GM04504 (cell line): ENCODE results near the gene IBA57.
"Not testable (repeated sequence)": the region's sequence is repeated elsewhere in the genome, so short reads cannot be mapped to it uniquely, and the experiment has no call there.

Experiments
- DNase-seq: peaks from one replicate; pipeline ENCODE4 v3.0.0-alpha.2; 2012; ENCODE audit warnings: low read depth

The IBA57 gene

DNA sequence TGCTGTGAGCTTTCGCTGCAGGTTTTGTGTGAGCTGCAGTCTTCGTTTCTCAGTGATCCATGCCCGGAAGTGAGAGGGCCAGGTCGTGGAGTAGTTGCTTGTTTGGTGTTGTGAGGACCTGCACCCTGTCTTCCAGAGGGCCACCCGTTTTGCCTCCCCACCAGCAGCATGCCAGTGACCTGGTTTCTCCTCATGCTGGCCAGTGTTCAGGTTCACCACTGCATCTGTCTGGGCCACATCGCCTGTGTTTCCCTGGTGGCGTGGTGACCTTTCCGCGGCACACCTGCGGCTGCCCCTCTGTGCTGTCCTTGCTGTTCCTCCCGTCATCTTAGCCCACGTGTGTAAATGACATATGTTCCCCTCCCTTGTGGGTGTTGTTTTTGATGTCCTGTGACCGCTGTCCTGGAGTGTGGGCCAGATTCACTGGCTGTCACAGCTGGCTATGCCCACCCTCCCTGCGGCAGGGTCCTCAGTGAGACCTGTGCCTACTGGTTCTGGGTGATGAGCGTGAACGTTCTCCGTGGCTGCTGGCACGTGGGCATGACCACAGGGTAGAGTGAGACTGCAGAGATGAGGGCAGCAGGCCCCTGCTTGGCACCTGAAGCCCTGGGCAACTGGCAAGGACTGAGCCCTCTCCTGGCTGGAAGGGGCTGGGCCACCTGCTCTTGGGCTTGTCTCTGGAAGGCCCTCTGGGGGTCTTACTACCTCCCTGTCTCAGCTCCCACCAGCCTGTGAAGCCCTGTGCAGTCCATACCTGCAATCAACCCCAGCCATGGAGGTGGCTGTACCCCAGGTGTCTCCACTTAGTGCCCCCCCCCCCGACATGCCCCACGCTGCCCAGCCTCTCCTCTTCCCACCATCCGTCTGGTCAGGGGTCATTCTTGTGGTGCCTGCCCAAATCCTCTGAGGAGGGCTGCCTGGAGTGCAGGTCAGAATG lies 7.3 kb downstream of the IBA57 start:
- DNase-seq: no peak

DNA sequence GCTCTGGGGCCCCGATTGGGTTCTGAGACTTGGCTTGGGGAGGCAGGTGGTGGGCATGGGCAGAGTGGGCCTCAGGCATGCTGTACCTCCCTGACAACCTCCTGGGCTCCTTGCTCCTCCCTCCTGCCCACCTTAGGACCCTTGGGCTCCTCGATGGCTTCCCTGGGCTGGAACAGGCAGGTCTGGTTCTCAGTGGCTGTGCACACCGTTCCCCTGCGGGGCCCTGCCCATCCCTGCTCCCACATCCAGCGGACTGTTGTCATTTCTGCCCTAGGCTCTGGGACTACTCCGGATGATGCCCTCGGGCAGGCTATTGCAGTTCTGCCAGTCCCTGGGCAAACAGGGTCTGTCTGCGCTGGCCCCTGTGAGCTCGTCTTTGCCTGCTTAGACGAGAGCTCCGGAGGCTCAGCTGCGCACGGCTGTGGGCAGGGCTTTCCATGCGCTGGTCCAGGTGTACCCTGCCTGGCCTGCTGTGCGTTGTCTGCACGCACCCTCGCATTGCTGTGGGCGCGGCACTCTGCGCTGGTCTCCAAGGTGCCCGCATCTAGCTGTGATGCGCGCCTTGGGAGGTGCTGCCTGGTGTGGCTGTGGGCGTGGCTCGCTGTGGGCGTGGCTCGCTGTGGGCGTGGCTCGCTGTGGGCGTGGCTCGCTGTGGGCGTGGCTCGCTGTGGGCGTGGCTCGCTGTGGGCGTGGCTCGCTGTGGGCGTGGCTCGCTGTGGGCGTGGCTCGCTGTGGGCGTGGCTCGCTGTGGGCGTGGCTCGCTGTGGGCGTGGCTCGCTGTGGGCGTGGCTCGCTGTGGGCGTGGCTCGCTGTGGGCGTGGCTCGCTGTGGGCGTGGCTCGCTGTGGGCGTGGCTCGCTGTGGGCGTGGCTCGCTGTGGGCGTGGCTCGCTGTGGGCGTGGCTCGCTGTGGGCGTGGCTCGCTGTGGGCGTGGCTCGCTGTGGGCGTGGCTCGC lies 8.2 kb downstream of the IBA57 start:
- not testable (repeated sequence) for DNase-seq

DNA sequence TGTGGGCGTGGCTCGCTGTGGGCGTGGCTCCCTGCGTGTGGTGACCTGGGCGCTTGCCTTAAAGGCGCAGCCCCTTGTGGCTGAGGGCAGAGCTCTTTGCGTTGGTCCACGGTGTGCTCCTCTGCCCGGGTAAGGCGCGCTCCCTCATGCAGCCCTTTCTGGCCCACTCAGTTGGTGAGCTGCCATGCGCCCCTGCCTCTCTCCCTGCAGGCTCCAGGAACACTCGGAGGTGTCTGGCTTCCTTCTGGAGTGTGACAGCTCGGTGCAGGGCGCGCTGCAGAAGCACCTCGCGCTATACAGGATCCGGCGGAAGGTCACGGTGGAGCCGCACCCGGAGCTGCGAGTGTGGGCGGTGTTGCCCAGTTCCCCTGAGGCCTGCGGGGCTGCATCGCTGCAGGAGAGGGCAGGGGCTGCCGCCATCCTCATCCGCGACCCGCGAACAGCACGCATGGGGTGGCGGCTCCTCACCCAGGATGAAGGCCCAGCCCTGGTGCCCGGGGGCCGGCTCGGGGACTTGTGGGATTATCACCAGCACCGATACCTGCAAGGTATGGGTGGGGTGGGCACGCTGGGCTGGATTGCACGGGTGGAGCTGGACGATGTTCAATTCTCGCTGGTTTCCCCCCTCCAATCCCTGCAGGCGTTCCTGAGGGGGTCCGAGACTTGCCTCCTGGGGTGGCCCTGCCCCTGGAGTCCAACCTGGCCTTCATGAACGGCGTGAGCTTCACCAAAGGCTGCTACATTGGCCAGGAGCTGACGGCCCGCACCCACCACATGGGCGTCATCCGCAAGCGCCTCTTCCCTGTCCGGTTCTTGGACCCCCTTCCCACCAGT lies 9.1 kb downstream of the IBA57 start:
- no peak for DNase-seq

DNA sequence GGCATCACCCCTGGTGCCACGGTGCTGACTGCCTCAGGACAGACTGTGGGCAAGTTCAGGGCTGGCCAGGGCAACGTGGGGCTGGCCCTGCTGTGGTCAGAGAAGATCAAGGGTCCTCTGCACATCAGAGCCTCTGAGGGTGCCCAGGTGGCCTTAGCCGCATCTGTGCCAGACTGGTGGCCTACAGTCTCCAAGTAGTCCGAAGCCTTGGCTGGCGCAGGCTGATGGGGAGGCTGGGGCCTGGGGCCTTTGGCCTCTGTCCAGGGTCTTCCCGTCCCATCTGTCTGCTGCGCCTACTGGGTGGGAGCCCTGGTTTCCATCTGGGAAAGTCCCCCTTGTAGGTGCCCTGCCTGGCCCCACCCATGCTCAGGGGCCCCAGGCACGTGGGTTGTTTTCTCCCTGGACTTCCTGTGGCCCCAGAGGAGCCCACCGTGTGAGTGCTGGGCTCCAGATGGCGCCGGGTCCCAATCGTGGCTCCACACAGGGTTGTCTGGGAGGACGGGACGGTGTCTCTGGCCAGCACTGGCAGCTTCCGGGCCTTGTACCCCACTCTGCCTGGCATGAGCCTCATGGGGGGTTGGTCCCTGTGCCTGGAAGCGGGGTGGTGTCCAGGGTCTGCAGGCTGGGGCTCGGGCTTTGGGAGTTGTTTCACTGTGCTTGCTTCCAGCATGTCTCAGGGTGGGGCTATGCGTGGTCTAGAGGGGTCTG lies 9.9 kb downstream of the IBA57 start:
- no peak for DNase-seq

DNA sequence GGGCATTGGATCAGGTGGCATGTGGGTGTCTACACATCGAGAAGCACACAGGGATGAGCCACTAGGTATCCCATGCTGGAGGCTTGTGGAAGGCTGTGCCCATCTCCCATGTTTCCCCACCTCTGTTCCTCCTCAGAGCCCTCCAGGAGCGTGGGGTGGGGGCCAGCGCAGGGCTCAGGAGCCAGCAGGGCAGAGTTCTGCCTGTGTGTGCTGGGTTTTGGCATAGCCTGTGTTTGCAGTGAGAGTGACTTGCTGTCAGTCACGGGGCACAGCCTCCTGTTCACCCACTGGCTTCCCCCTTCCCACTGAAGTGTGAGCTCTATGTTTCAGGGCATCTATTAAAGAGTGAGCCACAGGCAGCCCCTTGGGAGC lies 10.4 kb downstream of the IBA57 start:
- DNase-seq: no peak

DNA sequence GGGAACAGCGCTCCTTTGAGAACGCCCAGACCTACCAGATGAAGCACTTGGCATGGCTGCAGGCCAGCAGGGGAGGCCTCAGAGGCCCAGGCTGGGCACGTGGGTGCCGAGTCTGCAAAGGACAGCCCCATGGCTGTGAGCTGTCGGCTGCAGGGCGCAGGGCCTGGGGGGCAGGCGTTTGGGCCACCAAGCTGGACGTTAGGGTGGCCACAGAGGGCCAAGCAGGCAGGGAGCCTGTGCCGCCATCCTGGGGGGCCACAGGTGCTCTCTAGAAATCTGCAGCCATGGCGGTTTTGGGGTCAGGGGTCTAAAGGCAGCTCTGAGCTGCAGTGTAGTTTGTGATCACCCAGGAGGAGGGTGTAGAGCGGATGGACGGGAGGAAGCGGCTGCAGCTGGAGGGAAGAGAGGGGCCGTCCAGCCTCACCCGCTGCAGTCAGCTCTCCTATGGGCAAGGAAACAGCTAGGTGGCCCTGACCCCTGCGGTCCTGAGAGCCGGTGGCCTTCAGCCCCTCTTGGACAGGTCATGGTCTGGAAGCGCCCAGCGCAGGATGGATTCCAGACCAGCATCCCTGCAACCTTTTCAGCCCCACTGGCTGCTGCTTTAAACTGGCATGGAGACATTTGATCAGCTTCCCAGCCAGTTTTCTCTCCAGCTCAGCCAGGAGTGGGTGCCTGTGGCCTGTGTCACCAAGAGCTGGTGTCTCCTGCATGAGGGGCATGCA lies 11.0 kb downstream of the IBA57 start:
- no peak for DNase-seq

DNA sequence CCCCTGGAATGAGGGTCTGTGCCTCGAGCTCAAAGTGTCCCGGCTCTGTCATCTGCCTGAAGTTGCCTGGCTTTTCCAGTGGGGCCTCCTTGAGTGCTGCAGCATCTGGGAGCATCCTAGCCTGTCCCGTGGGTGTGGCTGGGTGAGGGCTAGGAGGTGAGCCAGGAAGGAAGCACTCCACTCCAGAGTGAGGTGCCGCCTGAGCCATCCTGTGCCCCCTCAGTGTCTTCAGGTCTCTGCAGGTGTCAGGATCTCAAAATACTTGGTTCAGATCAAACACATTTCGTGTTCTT lies 11.5 kb downstream of the IBA57 start:
- DNase-seq: no peak

DNA sequence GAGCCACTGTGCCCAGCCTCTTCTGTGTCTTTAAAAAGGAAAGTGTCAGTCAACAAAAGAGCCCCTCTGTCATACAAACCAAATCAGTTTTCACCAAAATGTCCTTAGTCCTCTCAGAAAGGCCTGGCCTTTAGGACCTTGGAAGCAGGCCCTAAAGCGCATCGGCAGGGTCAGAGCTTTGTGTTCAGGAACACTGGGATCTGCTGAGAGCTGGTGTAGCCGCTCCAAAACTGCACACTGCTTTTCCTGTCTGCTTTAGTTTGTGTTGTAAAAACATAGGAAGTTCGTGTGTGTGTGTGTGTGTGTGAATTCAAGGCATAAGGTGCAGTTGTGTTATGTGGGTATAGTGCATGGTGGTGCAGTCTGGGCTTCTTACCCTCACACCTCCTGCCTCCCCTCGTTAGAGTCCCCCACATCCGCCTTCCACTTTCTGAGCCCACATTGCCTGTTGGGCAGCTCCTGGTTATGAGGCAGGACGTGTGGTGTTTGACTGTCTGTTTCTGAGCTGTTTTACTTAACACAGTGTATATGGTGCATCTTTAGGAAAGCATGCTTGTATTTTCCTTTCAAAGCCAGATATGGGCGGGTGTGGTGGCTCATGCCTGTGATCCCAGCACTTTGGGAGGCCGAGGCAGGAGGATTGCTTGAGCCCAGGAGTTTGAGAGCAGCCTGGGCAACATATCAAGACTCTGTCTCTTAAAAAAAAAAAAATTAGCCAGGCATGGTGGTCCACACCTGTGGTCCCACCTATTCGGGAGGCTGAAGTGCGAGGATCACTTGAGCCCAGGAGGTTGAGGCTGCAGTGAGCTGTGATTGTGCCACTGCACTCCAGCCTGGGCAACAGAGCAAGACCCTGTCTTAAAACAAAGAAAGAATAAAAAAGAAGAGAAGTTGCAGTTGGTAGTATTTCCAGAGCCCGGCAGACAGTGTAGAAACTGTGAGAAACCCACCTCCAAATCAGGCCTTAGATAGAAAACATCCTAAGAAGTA lies 12.4 kb downstream of the IBA57 start:
- no peak for DNase-seq

DNA sequence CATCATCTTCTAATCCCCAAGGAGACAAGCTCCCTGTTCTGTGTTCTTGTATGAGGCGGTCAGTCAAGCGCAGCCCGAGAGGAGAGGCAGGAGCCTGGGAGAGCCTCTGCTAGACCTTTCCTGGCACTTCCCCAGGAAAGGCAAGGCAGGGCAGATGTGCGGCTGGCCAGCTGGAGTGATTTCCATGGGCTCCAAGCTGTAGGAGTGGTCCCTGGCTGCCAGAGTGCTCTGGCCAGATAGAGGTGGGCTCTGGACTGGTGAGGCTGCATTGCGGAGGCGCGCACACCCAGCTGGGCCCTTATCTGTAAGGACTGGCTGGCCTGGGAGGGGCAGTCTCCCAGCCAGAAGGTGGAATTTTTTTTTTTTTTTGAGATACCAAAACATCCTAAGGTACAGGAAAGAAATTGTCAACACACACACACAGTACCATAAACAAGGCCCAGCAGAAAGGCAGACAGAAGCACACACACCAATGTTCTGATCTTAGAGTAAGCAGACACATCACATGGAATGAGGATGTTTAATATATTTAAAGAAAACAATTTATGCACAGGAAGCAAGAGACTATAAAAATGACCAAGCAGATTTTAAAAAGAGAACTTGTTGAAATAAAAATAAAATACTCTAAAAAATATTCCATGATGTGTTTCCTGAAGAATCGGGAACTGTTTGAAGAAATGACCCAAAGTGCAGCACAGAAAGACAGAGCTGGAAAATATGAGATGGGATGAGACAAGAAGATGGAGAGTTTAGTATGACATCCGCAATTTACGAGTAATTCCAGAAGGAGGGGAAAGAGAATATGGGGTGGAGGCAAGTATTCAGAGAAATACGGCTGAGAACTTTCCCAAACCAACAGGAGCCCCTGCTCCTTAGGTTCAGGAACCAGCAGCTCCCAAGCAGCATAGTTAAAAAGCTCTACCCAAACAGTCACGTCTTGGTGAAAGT lies 13.4 kb downstream of the IBA57 start:
- DNase-seq: no peak

DNA sequence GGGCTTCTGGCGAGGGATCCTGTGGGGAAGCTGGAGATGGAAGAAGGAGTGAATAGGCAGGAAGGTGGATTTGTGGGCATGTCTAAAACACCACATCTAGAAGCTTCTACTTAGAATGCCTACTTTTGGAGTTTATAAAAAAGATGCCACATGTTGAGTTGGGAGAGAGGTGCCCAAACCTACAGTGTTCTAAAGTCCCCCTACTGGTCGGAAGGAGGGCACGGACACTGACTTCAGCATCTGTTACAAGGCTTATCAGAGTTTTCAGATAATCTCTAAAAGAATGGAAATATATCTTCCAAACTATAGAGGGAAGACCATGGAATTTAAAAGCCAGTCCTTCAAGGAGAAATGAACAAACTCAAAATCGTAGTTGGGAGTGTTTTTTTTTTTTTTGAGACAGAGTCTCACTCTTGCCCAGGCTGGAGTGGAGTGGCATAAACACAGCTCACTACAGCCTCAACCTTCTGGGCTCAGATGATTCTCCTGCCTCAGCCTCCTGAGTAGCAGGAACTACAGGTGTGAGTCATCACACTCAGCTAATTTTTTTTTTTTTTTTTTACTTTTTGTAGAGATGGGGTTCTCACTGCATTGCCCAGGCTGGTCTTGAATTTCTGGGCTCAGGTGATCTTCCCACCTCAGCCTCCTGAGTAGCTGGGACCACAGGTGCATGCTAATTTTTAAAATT lies 14.8 kb downstream of the IBA57 start:
- no peak for DNase-seq

DNA sequence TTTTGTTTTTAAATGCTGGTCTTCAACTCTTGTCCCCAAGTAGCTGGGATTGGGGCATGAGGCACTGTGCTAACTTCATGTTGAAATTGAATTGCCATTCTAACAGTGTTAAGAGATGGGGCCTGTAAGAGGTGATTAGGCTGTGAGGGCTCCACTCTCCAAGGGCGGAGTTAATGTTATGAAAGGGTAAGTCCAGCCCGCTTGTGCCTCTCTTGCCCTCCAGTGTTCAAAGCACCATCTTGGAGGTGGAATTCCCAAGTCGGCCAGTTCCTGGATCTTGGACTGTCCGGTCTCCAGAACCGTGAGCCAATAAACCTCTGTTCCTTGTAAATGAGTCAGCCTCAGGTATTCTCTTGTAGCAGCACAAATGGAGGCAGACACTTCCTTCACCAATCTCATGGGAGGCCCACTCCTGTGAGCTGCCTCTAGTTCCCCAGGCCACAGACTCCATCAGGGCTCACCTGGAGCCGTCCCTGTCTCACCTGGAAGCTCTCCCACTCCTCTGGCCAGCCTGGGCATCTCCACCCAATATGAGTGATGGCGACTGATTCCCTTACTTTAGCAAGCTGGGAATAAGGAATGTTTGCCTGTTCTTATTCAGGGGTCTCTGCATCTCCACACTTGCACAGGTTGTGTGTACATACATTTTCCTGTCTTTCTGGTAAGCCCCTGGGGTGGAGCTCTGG lies 15.5 kb downstream of the IBA57 start:
- DNase-seq: no peak

DNA sequence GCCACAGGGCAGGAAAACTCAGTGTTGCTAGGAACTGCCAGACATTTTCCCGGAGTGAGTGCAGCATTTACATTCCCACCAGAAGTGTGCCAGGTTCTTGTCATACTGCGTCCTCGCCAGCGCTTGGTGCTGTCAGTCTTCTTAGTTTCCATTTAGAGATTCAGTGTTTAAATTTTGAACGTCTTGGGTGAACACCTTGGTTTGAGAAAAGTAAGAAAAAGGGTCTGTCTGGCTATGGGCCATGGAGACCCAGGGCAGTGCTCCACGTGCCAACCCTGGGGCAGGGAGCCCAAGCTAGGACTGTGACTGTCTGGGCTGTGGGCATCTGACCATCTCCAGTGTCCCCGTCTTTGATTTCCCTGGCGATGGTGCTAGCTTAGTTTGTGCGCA lies 16.0 kb downstream of the IBA57 start:
- no peak for DNase-seq

DNA sequence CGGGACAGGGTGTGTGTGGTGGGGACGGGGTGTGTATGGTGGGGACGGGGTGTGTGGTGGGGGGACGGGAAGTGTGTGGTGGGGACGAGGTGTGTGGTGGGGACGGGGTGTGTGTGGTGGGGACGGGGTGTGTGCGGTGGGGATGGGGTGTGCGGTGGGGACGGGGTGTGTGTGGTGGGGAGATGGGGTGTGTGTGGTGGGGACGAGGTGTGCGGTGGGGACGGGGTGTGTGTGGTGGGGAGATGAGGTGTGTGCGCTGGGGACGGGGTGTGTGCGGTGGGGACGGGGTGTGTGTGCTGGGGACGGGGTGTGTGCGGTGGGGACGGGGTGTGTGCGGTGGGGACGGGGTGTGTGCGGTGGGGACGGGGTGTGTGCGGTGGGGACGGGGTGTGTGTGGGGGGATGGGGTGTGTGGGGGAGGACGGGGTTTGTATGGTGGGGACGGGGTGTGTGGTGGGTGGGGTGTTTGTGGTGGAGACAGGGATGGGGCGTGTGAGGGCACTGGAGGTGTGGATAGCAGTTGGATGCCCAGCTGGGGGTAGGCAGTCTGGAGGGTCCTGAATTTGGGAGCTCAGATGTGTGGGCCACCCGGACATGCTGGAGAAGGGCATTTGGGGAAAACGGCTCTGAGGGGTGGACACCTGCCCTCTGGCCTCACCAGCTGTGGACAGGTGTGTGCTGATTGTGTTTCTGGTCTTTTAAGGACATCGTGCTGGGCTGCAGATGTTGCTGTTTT lies 16.9 kb downstream of the IBA57 start:
- DNase-seq: no peak

DNA sequence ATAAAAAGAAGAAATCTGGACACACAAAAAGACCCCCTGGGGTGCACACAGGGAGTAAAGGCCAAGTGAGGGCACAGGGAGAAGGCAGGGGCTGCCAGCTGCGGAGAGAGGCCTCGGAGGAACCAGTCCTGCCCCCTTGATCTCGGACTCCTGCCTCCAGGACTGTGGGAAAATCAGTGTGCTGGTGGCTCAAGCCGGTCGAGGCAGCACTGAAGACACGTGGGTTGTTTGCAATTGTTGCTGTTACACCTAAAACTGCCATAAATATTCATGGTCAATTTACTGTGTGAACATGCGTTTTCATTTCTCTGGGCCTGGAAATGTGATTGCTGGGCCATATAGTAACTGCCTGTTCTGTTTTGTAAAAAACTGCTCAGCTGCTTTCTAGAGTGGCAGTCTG lies 18.5 kb downstream of the IBA57 start:
- no peak for DNase-seq

DNA sequence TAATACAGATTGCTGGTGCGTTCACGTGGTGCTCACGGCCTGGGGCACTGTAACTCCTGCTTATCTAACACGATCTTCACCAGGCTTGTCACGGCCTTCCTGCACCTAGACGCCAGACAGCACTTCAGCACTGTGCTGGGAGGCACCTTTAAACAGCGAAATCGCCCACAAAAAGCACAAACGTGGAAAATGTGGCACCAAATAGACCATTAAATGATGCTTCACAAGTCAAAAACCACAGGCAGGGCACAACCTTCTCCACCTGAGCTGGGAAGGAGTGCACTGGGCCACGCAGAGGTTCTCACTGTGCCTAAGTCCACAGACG lies 20.0 kb downstream of the IBA57 start:
- DNase-seq: no peak

DNA sequence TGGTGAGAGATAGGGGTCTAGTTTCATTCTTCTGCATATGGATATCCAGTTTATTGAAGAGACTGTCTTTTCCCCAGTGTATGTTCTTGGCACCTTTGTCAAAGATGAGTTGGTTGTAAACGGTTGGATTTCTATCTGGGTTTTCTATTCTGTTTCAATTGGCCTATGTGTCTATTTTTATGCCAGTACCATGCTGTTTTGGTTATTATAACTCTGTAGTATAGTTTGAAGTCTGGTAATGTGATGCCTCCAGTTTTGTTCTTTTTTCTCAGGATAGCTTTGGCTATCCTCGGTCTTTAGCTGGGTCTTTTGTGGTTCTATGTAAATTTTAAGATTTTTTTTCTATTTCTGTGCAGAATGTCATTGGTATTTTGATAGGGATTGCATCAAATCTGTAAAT lies 22.6 kb downstream of the IBA57 start:
- DNase-seq: not testable (repeated sequence)

DNA sequence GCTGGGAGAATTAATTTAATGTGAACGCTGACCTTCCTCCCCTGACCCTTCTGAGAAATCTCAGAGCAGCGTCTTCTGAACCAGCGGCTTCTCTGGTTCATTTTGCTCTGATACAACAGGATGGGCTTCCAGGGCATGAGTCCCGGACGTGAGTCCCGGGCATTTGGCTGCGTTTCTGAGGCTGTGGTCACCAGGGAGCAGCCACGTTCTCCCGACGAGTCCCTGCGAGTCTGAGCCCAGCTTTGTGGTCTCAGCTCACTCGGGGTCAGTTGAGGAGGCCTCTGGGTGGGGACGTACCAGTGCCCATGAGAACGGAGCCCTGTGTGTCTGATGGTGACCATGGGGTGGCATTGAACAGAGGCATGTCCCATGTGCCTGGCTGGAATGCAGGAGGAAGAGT lies 24.6 kb downstream of the IBA57 start:
- no peak for DNase-seq
